Panc1 (cell line): ENCODE results near the gene KCNAB1.

Experiments used
- CTCF ChIP-seq: fragments of 450-650 bp; IDR thresholded peaks from 2 replicates; pipeline ENCODE4 v1.5.1; 2017; ENCODE audit warnings: mild to moderate bottlenecking
- POLR2AphosphoS5 ChIP-seq: IDR thresholded peaks from 2 replicates; pipeline ENCODE4 v1.6.1; 2012; ENCODE audit warnings: mild to moderate bottlenecking, low read depth, low read length, moderate library complexity
- REST ChIP-seq, 2 experiments: IDR thresholded peaks; 2 replicates each; pipeline ENCODE4 v1.6.1; 2011 to 2012; ENCODE audit warnings: low read depth in 2 of 2, control low read depth in 1 of 2, low read length in 1 of 2, mild to moderate bottlenecking in 1 of 2, moderate library complexity in 1 of 2; ENCODE audit not compliant: insufficient read depth in 1 of 2
- SIN3A ChIP-seq: IDR thresholded peaks from 2 replicates; pipeline ENCODE4 v1.6.1; 2012; ENCODE audit warnings: low read depth, mild to moderate bottlenecking, low read length, moderate library complexity, borderline replicate concordance; ENCODE audit not compliant: insufficient read depth
- TCF7L2 ChIP-seq: IDR thresholded peaks from 2 replicates; pipeline ENCODE4 v1.6.1; 2011; ENCODE audit warnings: mild to moderate bottlenecking, low read depth, low read length, inconsistent platforms

GRCh38 chr3:156383441-156384025 is 263.2 kb downstream of the KCNAB1 start:
- TF ChIP-seq CTCF = no peak
- TF ChIP-seq REST (IDR thresholded peaks at IDR 0.05; ENCODE audit: insufficient read depth in 1 of 2, low read depth in 2 of 2, low read length in 1 of 2) = no peak
- no peak for TF ChIP-seq POLR2AphosphoS5
- TF ChIP-seq SIN3A = no peak
- TF ChIP-seq TCF7L2 = no peak
